Stimulated activated CD4-positive, alpha-beta T cell treated with anti-CD3 and anti-CD28 coated beads, Interleukin-12 subunit alpha, Interleukin-12 subunit beta, amount 100 ng/mL, for 48 hours (primary cell): Measurements from ENCODE around the gene GAS7.

Experiments
- DNase-seq, 3 donors: peaks; one replicate each; pipeline ENCODE4 v3.0.0-alpha.2; 2020; ENCODE audit warnings: low read depth in 2 of 3, low spot score in 1 of 3

Gene GAS7

DNA sequence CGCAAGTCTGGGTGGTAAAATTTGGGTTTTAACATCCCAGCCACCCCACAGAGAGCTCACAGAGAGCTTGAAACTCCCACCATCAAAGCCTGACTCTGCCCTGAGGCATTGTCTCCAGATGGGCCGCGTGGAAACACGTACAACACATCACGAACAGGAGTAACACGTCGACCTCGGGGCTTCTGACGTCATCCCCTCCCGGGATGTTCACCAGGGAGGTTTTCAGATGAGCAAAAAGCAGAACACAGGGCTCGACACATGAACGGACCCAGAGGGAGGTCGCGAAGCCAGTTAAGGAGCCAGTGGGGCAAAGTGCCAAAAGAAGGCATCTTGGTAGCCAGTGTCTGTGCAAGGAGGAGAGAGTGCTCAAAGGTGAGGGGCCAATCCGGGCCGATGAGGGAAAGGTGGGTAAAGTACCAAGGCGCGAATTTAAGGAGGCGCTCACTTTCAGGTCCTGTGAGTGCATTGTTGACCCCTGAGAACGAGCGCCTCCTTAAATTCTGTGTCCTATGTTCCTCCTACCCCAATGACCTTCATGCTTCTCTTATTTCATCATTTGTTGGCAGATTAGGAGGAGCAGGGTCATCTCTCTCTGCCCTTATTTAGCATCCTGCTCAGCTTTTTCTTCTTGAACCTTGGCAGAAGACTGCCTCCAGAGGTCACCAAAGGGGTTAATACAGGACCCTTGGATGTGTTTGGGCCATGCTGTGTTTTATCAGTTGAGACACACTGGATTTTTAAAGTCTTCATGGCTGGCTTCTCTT lies 298.9 kb downstream of the GAS7 start:
- DNase-seq: no peak

DNA sequence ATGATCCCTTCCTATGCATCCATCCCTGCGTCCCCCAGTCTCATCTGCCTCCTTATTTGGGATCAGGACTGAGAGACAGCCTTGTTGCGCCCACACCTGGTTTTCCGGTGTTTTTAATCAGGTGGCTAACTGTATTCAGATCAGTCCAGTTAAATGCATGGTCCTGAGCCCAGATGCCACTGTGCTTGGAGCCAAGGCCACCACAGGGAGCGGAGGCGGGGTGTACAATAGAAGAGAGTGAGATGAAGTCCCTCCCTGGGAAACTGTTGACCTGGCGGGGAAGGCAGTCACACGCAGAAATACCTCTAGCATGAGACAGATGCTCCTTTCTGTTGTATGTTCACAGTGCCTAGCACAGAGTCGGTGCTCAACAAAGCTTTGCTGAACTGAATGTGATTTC lies 299.6 kb downstream of the GAS7 start:
- DNase-seq: no peak

- DNase-seq: no peak
Measured at GRCh38 chr17:9897372-9897968, 300.9 kb downstream of the GAS7 start.

DNA sequence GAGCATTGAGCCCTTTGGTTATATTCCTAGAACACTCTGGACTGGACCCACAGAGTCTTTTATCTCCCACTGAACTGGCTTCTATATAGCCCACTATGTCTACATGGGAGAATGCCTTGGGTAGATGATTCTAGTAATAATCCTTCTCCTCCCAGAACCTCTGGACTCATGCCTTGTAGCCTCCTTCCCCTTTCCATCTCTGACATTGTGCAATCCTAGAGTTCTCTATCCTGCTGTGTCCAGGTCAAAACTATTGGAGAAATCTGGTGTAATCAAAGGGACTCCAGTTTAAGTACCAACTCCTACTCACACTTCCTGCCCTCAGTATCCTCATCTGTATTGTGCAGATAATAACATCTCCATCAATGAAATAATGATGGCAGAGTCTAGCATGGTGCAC lies 302.5 kb downstream of the GAS7 start:
- no peak for DNase-seq

DNA sequence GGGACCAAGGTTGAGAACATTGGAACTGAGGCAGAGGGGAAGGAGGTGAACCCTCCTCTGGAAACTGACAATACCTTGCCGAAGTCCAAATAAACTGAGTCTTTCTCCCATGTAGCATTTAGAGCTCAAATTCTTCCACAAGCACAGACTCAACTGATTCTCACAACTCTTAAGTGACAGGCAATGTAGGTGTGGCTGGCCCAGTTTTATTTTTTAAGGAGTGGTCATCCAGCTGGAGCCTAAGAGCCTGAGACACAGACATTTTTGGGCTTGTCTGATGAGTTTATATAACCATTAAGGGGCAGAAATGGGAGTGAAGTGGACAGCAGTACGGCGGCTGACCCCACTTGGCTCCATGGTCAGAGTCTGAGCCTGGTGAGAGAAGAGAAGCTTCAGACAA lies 304.2 kb downstream of the GAS7 start:
- no peak for DNase-seq

GRCh38 chr17:9893411-9894012 lies 304.9 kb downstream of the GAS7 start:
- no peak for DNase-seq

- peak in 1 of 3 donors; percentile 1 for DNase-seq
Measured at GRCh38 chr17:9890124-9890523, 308.3 kb downstream of the GAS7 start.

GRCh38 chr17:9887508-9887907 lies 310.9 kb downstream of the GAS7 start:
- DNase-seq: no peak

- DNase-seq: no peak
Measured at GRCh38 chr17:9886141-9886930, 312.1 kb downstream of the GAS7 start.

DNA sequence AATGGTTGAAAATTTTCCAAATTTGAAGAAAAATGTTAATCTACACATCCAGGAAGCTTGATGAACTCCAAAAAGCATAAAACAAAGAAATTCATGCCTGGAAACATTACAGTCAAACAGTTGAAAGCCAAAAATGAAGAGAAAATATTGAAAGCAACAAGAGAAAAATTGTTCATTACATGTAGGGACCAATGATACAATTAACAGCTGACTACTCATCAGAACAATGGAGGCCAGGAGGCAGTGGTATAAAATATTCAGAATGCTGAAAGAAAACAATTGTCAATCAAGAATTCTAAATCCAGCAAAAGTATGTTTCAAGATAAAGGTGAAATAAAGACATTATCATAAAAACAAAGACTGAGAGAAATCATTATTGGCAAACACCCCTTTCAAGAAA lies 315.0 kb downstream of the GAS7 start:
- DNase-seq: no peak

GRCh38 chr17:9880582-9880999 lies 317.8 kb downstream of the GAS7 start:
- no peak for DNase-seq

DNA sequence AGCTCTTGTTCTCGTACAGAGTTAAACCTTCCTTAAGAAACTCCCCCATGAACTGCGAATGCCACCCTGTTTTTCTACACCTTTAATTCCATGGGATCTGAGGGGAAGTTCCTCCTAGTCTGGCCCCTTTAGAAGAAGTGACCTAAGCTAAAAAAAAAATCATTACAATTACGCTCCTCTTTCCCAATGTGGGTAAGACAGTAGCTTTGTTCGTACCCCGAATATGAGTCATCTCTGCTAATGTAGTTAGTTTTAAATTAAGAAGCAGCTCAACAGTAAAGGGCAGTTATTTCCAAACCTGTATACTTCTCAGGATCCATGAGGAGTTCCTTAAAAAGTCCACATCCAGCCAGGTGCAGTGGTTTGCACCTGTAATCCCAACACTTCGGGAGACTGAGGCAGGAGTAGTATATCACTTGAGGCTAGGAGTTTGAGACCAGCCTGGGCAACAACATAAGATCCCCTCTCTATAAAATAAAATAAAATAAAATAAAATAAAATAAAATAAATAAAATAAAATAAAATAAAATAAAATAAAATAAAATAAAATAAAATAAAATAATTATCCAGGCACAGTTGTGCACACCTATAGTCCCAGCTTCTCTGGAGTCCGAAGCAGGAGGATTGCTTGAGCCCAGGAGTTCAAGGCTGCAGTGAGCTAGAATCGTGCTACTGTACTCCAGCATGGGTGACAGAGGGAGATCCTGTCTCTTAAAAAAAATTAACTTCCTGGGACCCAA lies 319.4 kb downstream of the GAS7 start:
- DNase-seq: no peak

DNA sequence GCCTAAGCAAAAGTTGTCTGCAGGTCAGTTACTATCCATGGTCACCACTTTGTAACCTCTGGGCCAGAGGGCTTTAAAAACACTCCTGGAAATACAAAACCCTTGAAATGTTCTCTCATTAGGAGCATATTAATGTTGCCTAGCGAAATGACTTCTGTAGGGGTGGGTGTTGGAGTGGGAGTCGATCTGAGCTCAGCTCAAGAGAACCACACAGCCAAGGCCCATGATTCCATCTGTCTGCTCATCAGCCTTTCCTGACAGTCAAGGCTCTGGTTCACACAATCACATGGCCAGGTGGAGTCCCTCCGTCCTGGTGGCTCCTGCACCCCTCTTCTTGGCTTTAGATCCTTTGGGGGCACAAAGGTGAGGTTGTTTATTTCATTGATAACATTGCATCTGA lies 320.1 kb downstream of the GAS7 start:
- no peak for DNase-seq

GRCh38 chr17:9875441-9875840 lies 323.0 kb downstream of the GAS7 start:
- DNase-seq: no peak

DNA sequence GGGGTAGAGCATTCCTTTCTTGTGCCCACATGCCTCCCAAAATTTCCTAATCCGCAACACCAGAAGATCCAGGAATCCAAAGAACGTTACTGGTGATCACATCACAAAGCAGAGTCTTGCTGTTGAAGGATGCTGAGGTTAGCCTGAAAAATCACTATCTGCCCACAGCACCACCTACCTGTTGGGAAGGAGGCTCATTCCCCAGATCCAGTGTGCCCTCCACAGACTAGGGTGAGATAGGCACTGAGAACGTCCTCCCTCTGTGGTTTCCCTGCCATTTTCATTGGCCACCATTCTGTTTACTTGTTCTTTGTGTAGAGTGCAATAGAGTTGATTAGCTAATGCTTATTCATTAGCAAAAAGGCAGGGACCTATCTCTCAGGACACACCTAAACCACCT lies 323.7 kb downstream of the GAS7 start:
- no peak for DNase-seq

- DNase-seq: no peak
Measured at GRCh38 chr17:9872852-9873251, 325.6 kb downstream of the GAS7 start.

- DNase-seq: no peak
Measured at GRCh38 chr17:9868552-9868951, 329.9 kb downstream of the GAS7 start.

GRCh38 chr17:9865586-9865985 lies 332.8 kb downstream of the GAS7 start:
- DNase-seq: no peak

DNA sequence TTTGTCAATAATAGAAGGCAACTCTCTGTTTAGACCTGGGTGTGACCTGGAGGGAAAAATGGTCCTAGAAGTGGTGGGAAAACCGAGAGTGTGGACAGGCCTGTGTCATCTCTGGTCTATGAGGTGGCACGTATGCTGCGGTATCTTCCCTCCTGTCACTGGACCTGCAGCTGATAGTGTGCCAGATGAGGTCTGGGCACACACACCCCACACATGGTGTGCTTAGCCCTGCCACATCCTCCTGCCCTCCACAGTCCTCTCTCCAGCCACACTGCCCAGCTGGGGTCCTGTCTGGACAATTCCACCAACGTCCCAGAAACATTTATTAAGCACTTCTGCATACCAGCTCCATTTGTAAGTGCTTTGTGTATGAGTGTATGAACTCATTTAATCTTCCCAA lies 335.5 kb downstream of the GAS7 start:
- no peak for DNase-seq

- no peak for DNase-seq
Measured at GRCh38 chr17:9862220-9862619, 336.2 kb downstream of the GAS7 start.

DNA sequence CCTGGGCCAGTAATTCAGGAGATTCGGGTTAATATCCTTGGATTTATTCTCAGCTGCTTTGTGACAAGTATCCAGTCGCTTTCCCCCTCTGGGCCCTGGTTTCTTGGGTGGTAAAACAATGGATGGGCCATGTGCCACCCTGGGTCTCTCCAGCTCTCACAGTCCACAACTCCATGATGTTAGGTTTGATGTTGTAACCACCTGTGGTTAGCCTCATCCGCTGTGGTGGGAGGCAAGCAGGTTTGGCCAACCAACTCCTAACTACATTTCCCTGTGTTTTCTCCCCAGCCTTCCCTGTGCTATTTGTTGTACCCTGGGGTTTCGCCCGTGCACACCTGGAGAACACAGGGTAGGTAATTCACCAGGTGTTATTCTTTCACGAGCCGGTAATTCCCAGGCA lies 337.6 kb downstream of the GAS7 start:
- no peak for DNase-seq
